HG03442 (cell line): Measurements from ENCODE around the gene KIAA1755.

Experiments
- ATAC-seq: cut with Tn5 transposase; IDR thresholded peaks from one replicate; pipeline ENCODE4 v1.9.1; 2021; ENCODE audit warnings: mild to moderate bottlenecking, moderate library complexity; ENCODE audit not compliant: unreplicated experiment

The KIAA1755 gene

DNA sequence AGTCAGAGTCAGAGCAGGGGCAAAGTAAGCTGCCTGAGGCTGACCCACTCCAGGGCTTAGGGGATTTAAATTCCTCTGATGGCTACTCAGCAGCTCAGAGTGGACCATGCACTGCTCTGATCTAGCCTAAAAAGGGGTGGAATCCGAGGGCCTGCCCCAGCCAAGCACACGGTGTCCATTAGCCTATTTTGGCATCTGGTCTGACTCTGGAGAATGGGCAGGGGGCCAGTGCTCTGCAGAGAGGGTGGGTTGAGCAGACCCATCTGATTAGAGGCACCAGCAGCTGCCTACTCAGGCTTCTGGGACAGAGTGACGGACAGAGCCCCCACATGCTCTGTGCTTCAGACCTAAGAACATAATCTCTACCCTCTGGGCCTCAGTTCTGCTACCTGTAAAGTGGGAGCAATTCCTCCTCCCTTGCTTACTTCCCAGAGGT lies 69.6 kb downstream of the KIAA1755 start:
- no peak for ATAC-seq

GRCh38 chr20:38190166-38190565 lies 70.4 kb downstream of the KIAA1755 start:
- no peak for ATAC-seq

DNA sequence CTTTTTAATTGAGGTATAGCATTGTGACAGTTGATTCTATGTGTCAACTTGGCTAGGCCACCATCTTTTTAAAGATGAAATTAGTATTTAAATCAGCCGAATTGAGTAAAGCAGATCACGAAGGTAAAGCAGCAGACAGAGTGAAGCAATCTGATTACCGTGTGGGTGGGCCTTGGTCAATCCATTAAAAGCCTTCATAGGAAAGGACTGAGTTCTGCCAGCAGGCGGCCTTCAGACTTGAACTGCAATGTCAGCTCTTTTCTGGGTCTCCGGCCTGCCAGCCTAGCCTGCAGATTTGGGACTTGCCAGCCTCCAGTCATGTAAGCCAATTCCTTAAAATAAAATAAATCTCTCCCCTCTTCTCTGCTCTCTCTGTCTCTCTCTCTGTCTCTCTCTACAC lies 73.0 kb downstream of the KIAA1755 start:
- ATAC-seq: no peak

GRCh38 chr20:38186788-38187221 lies 73.7 kb downstream of the KIAA1755 start:
- ATAC-seq: no peak

- no peak for ATAC-seq
Measured at GRCh38 chr20:38184101-38184500, 76.4 kb downstream of the KIAA1755 start.

GRCh38 chr20:38181971-38182370 lies 78.6 kb downstream of the KIAA1755 start:
- ATAC-seq: no peak

DNA sequence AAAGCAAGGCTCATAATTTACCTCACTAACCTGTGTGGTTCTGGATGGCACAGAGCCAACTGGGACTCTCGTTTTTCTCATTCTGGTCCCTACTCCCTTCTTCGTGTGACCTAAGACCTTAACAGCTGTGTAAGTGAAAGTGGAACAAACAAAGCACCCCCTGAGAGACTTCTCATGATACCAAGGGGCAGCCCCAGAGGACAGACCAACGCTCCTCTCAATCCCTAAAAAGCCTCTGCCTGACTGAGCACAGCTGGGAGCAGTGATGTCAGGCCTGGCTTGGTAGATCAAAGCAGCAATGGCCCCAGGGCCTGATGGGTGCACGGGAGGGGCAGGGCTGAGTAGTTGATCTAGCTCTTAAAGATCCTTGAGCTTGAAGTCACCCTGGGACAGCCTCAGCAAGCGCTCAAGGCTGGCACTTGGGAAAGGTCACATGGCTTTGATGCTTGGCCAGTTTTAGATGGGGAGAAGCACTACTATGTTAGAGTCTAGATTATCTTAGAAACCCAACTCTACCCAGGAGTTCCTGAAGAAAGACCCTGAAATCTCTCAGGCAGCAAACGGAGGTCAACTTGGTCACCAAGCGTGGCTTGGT lies 79.2 kb downstream of the KIAA1755 start:
- peak; percentile 83 for ATAC-seq

DNA sequence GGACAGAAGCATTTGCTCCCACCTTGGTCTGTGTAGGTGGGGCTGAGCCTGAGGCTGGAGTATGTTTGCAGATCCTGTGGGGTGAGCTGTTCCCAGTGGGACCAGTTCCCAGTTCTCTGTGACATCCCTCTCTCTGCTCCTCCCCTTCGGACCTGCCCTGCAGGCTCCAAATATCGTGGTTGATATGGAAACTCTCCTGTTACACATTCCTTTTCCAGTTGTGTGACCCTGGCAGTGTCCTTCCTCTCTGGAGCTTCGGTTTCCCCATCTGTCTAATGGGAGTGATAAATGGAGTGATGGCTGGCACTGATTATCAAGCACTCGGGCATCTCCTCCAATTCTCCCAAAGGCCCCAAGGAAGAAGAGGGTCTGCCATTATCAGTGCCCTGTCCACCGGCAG lies 79.8 kb downstream of the KIAA1755 start:
- ATAC-seq: no peak

DNA sequence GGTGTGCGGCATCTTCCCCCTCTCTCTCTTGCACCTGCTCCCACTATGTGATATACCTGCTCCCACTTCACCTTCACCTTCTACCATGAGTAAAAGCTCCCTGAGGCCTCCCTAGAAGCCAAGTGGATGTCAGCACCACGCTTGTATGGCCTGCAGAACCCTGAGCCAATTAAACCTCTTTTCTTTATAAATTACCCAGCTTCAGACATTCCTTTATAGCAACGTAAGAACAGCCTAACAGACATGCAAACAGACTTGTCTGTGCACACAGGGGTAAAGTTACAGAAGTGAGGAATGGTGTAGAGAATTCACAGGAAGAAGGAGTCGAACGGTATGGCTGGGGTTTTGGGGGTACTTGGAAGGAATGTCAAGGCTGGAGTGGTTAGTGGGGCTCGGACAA lies 80.7 kb downstream of the KIAA1755 start:
- no peak for ATAC-seq

DNA sequence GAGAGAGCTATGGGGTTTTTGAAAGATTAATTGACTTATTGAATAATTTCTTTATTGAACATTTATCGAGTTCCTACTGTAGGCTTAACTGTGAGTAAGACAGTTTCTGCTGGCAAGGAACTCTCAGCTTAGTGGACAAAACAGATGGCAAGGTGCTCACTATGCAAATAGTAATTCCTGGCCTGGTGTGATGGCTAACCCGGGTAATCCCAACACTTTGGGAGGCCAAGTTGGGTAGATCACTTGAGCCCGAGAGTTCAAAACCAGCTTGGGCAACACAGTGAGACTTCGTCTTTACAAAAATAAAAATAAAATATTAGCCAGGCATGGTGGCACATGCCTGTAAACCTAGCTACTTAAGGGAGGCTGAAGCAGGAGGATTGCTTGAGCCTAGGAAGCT lies 82.0 kb downstream of the KIAA1755 start:
- ATAC-seq: no peak

DNA sequence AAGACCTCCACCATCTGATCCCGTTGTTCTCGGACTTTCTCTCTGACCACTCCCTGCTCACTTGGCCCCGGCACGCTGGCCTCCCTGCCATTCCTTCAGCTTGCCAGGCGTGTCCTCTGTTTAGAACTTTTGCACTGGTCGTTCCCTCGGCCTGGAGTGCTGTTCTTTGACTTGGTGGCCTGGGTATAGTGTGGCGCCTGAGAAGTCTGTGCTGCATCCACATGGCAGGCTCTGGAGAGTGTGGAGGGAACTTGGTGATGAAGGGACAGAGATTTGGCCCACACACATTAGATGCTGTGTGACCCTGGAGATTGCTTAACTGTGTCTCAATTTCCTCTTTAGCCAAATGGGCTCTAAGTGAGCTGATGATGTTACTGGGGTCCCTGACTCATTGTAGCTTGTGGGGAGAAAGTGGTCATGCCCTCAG lies 82.5 kb downstream of the KIAA1755 start:
- ATAC-seq: no peak

DNA sequence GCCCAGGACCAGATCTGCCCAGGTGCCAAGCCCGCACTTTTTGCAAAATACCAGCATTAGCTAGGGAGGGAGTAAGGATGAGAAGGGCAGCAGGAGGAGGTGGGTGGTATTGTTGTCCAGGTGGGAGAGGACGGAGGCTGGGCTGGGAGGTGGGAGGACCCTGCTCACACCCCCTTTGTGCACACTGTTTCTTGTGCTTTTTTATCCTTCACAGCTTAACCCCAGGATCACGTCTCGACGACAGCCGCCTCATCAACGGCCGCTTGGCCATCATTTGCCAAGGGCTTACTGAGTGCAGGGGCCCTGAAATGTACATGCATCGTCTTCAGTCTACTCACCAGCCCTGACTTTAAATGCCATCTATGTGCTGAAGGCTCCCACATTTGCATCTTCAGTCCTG lies 83.3 kb downstream of the KIAA1755 start:
- ATAC-seq: no peak

- ATAC-seq: no peak
Measured at GRCh38 chr20:38175304-38176180, 85.0 kb downstream of the KIAA1755 start.

- no peak for ATAC-seq
Measured at GRCh38 chr20:38173237-38174156, 87.0 kb downstream of the KIAA1755 start.

- ATAC-seq: no peak
Measured at GRCh38 chr20:38172408-38172807, 88.1 kb downstream of the KIAA1755 start.

DNA sequence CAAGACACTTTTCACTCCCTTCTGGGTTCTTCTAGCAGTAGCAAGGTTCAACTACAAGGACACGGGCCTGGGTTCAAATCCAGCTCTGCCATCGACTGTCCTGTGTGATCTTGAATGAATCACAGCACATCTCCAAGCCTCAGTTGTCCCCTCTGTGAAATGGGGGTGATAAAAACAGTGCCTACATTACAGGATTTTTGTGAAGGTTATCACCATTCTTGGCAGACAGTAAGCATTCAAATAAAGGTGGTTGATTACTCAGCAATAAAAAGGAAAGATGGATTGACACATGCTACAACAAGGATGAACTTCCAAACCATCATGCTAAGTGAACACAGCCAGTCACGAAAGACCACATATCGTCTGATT lies 88.9 kb downstream of the KIAA1755 start:
- no peak for ATAC-seq

GRCh38 chr20:38170826-38171674 lies 89.5 kb downstream of the KIAA1755 start:
- ATAC-seq: no peak

- no peak for ATAC-seq
Measured at GRCh38 chr20:38170219-38170825, 90.2 kb downstream of the KIAA1755 start.

DNA sequence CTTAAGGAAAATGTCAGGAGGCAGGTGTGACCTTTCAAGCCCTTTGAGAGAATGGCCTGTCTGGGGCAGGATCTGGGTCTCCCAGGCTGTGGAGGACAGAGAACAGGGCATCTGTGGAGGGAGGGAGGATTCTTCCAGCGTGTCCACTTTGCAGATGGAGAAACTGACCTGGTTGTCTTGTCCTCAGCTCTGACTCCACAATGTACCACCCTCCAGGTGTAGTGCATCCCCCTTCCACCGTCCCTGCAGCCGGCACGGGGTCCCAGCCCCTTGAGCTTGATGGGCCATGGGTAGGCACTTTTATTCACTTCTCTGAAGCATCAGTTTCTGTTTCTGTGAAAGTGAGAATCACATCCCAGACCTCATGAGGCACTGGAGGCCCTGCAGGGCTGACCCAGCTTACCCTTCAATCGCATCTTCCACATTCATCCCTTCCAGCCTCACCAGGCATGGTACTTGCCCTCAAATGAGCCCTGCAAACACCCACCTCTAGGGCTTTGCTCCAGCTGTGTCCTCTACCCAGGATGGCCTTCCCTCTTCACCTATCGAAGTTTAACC lies 90.8 kb downstream of the KIAA1755 start:
- no peak for ATAC-seq
